GM12801 (cell line): Measurements from ENCODE around the gene CCDC73.

Source experiments
- CTCF ChIP-seq: IDR thresholded peaks from one replicate; pipeline ENCODE4 v1.5.1; 2011; ENCODE audit warnings: control low read depth; ENCODE audit not compliant: insufficient read length; ENCODE audit errors: extremely low read depth

CCDC73 gene

GRCh38 chr11:32630844-32631243 lies 163.6 kb downstream of the CCDC73 start:
- TF ChIP-seq CTCF = no peak

GRCh38 chr11:32616903-32617302 lies 177.6 kb downstream of the CCDC73 start:
- TF ChIP-seq CTCF = no peak

- TF ChIP-seq CTCF = no peak
Observed at GRCh38 chr11:32615422-32615821, 179.0 kb downstream of the CCDC73 start.

- no peak for TF ChIP-seq CTCF
Observed at GRCh38 chr11:32613500-32614151, 180.8 kb downstream of the CCDC73 start.

- no peak for TF ChIP-seq CTCF
Observed at GRCh38 chr11:32610797-32611352, 183.6 kb downstream of the CCDC73 start.

GRCh38 chr11:32606220-32606619 lies 188.2 kb downstream of the CCDC73 start:
- no peak for TF ChIP-seq CTCF

- TF ChIP-seq CTCF = no peak
Observed at GRCh38 chr11:32602657-32603415, 191.6 kb downstream of the CCDC73 start.
